ENCODE results near the gene RAD23A.

DNA sequence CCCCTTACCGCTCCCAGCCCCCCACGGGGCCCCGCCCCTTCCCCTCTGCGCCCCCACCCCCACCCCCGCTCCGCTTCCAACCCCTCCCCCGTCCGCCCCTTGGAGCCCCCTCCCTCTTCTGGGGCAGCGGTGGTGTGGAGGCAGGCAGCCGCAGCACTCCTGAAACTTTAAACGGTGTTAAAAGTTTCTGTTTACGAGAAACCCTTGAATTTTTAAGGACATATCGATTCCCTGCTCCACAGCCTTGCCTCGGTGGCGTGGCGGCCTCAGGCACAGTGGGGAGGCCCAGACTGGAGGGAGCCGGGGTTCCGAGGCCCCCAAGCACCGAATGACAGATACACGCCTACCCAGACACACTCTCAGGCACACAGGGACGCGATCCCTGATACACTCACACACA is 44.8 kb downstream of the RAD23A start:
- TF ChIP-seq, protein P1, sequence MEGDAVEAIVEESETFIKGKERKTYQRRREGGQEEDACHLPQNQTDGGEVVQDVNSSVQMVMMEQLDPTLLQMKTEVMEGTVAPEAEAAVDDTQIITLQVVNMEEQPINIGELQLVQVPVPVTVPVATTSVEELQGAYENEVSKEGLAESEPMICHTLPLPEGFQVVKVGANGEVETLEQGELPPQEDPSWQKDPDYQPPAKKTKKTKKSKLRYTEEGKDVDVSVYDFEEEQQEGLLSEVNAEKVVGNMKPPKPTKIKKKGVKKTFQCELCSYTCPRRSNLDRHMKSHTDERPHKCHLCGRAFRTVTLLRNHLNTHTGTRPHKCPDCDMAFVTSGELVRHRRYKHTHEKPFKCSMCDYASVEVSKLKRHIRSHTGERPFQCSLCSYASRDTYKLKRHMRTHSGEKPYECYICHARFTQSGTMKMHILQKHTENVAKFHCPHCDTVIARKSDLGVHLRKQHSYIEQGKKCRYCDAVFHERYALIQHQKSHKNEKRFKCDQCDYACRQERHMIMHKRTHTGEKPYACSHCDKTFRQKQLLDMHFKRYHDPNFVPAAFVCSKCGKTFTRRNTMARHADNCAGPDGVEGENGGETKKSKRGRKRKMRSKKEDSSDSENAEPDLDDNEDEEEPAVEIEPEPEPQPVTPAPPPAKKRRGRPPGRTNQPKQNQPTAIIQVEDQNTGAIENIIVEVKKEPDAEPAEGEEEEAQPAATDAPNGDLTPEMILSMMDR (IDR thresholded peaks at IDR 0.05), result no peak
- no peak for TF ChIP-seq POLR2A (IDR thresholded peaks at IDR 0.05)

Measured in thyroid gland (tissue), 4 donors.